Activated T-helper 2 cell treated with anti-CD3 and anti-CD28 coated beads, Interferon-gamma antibody, Interleukin-2, Interleukin-4, amounts not matched to agents 10 μg/mL and 5 μg/mL and 100 μg/mL, durations not matched to agents 14 hours and 24 hours and 36 hours (primary cell): ENCODE results near the gene UVSSA. TPM values are rescaled to one million over a fixed set of nuclear protein-coding genes. Genes with fewer than 3 reads are reported as not detected.
"Not testable (repeated sequence)": the region's sequence is repeated elsewhere in the genome, so short reads cannot be mapped to it uniquely, and the experiment has no call there.

Experiments
- DNase-seq: peaks from one replicate; pipeline ENCODE4 v3.0.0; 2021; ENCODE audit warnings: low spot score
- H3K27ac Mint-ChIP-seq: one replicate; pipeline ENCODE4 v1.8.0; 2021; ENCODE audit warnings: mixed read lengths
- H3K27me3 Mint-ChIP-seq: one replicate; pipeline ENCODE4 v1.8.0; 2021; ENCODE audit warnings: low read depth, mixed read lengths
- H3K36me3 Mint-ChIP-seq: one replicate; pipeline ENCODE4 v1.8.0; 2021; ENCODE audit warnings: low read depth, mixed read lengths
- H3K4me1 Mint-ChIP-seq: one replicate; pipeline ENCODE4 v1.8.0; 2021; ENCODE audit warnings: low read depth, mixed read lengths
- H3K4me3 Mint-ChIP-seq: one replicate; pipeline ENCODE4 v1.8.0; 2021; ENCODE audit warnings: low read depth, mild to moderate bottlenecking, moderate library complexity, mixed read lengths
- H3K9me3 Mint-ChIP-seq: one replicate; pipeline ENCODE4 v1.8.0; 2021; ENCODE audit warnings: mixed read lengths
- intact Hi-C: fragments of 100-400 bp; cut with micrococcal nuclease; formaldehyde crosslinking; loops from one replicate; pipeline ENCODE4 v1.15.1; 2023
- total RNA-seq: library from RNA; stranded (reverse); gene quantifications from 2 replicates; pipeline ENCODE4 v1.2.3, GENCODE V29; 2022

UVSSA gene
- total RNA-seq, 1 donor from 2014 or later: 23.5 TPM

DNA sequence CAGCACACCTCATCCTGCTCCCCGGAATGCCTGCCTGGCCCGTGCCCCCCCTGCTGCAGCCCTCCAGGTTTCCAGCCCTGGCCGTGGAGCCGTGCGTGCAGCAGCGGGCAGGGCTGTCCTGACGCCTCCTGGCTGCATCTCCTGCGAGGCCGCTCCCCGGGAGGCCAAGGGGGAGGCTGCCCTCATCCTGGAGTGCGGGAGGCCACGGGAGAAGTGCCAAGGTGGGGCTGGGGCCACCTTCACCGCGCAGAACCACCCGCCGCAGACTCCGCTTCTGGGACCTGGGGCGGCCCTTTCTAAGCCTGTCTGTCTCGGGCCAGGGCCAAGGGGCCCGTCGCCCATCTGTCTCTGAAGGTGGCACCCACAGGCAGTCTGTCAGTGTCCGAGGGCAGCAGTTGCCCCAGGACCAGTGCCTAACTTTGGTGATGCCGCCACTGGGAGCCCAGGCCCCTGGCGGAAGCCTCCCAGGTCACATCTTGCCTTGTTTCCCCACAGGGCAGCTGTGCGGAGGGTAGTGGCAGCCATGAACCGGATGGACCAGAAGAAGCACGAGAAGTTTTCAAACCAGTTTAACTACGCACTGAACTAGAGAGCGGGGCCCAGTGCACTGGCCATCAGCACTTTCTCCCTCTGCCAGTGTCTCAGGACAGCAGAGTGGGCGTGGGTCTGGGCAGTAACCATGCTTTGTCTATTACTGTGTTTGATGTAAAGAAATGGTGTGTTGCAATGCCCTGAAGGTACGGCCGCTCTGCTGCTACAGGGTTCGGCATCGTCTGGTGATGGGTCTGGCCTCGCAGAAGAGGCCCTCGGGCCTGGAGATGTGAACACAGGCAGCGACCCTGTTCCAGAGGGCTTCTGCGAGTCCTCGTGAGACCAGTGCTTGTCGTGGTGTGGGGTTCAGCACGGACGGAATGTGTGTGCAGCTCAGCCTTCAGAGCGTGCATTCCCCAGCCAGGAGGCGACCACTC, 38.6 kb downstream of the UVSSA start:
- H3K4me1 Mint-ChIP-seq: no peaks in the 10 kb centered on the region
- H3K27me3 Mint-ChIP-seq: no peaks in the 10 kb centered on the region
- no peak overlapping the region for H3K4me3 Mint-ChIP-seq
- H3K27ac Mint-ChIP-seq: no peak overlapping the region
- H3K36me3 Mint-ChIP-seq: peaks cover 10% of the 10 kb centered on the region
- intact Hi-C loops: no loop called here
- H3K9me3 Mint-ChIP-seq: peaks cover 19% of the 10 kb centered on the region
- no peak for DNase-seq

DNA sequence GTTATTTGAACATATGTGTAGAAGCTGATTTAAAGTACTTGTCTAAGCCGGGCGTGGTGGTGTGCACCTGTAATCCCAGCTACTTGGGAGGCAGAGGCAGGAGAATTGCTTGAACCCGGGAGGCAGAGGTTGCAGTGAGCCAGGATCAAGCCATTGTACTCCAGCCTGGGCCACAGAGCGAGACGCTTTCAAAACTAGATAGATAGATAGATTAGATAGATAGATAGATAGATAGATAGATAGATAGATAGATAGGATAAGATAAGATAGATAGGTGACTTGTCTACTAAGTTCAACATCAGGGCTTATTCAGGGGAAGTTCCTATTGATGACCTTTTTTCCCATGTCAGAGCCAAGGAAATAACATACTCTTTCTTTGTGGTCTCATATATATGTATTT, 46.4 kb downstream of the UVSSA start:
- Mint-ChIP-seq H3K9me3 (peaks cover 31% of the 10 kb centered on the region), H3K36me3 (peaks cover 18% of the 10 kb centered on the region)
- H3K27ac Mint-ChIP-seq, intact Hi-C loops, H3K27me3 Mint-ChIP-seq, DNase-seq, H3K4me1 Mint-ChIP-seq, H3K4me3 Mint-ChIP-seq: not testable (repeated sequence)

DNA sequence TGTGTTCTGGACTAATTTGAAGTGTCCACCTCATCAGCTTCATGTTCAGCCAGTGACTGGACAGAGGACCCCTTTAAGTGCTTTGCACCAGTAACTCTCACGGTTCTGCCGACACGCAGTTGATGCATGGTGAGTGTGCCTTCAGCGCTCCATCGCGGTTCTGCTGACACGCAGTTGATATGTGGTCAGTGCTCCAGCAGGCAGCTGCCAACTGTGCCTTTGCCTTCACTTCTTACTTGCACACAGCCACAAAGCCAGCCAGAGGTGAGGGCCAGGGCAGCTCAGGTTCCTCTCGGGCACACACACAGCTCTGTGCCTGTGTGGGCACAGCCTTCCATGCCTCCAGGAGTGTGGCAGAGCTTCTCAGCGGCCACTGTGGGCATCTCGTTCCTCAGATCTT, 46.9 kb downstream of the UVSSA start:
- H3K9me3 Mint-ChIP-seq: peaks cover 30% of the 10 kb centered on the region
- no peak overlapping the region for H3K27ac Mint-ChIP-seq
- DNase-seq: no peak
- H3K4me1 Mint-ChIP-seq: no peaks in the 10 kb centered on the region
- intact Hi-C loops: no loop called here
- no peaks in the 10 kb centered on the region for H3K27me3 Mint-ChIP-seq
- H3K4me3 Mint-ChIP-seq: no peak overlapping the region
- H3K36me3 Mint-ChIP-seq: peaks cover 14% of the 10 kb centered on the region

GRCh38 chr4:1394554-1395388, 47.8 kb downstream of the UVSSA start:
- peaks cover 16% of the 10 kb centered on the region for H3K36me3 Mint-ChIP-seq
- H3K4me1 Mint-ChIP-seq, H3K4me3 Mint-ChIP-seq, H3K27ac Mint-ChIP-seq, DNase-seq, H3K27me3 Mint-ChIP-seq, intact Hi-C loops: not testable (repeated sequence)
- H3K9me3 Mint-ChIP-seq: peaks cover 29% of the 10 kb centered on the region

GRCh38 chr4:1395389-1395820, 48.4 kb downstream of the UVSSA start:
- intact Hi-C loops, DNase-seq, H3K4me3 Mint-ChIP-seq, H3K4me1 Mint-ChIP-seq, H3K27me3 Mint-ChIP-seq, H3K27ac Mint-ChIP-seq: not testable (repeated sequence)
- Mint-ChIP-seq H3K9me3 (peaks cover 26% of the 10 kb centered on the region), H3K36me3 (peaks cover 16% of the 10 kb centered on the region)

DNA sequence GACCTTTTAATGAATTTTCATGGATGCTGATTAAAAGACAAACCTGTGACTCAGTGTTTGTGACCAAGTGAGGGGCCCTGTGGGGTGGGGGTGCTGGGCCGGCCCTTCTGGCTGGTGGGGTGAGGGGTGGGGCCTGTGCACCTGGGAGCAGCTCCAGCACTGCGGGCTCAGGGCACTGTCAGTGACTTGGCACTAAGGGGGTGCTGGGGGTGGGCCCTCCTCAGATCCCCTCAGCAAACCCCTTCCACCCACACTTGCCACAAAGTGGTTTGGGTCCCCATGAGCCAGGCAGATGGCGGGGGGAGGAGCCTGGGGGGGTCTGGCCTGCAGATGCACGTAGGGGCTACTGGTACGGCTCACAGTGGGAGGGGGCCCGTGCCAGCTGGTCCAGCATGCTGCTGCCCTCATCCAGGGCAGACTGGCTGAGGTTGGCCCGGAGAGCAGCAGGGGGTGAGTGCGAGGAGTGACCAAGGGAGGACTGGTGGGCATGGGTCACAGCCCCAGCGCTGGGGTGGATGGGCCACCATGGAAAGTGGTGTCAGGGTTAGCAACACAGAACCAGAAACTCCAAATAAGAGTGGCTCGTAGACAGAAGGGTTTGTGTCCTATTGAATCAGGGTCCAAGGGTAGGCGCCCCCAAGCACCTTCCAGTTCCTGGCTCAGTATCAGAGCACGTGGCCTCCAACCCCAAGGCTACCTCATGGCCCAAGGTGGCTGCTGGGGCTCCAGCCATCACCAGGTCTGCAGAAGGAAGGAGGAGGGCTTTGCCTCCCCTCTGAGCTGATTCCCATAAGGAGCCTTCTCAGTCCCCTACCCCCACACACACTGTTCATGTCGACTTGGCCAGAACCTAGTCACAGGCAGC, 49.2 kb downstream of the UVSSA start:
- Mint-ChIP-seq H3K27ac (no peak overlapping the region), H3K27me3 (peaks cover 3% of the 10 kb centered on the region), H3K9me3 (peaks cover 26% of the 10 kb centered on the region), H3K4me1 (no peaks in the 10 kb centered on the region), H3K4me3 (no peak overlapping the region), H3K36me3 (peaks cover 16% of the 10 kb centered on the region)
- no peak for DNase-seq
- intact Hi-C loops: no loop called here

GRCh38 chr4:1396806-1397455, 49.9 kb downstream of the UVSSA start:
- H3K27me3 Mint-ChIP-seq: peaks cover 8% of the 10 kb centered on the region
- intact Hi-C loops: no loop called here
- H3K4me1 Mint-ChIP-seq: no peaks in the 10 kb centered on the region
- H3K36me3 Mint-ChIP-seq: peaks cover 16% of the 10 kb centered on the region
- no peak for DNase-seq
- no peak overlapping the region for H3K4me3 Mint-ChIP-seq
- no peak overlapping the region for H3K27ac Mint-ChIP-seq
- H3K9me3 Mint-ChIP-seq: peaks cover 26% of the 10 kb centered on the region

- H3K4me3 Mint-ChIP-seq: no peak overlapping the region
- no peaks in the 10 kb centered on the region for H3K4me1 Mint-ChIP-seq
- DNase-seq: no peak
- intact Hi-C loops: no loop called here
- H3K9me3 Mint-ChIP-seq: peaks cover 23% of the 10 kb centered on the region
- H3K27me3 Mint-ChIP-seq: peaks cover 10% of the 10 kb centered on the region
- H3K27ac Mint-ChIP-seq: no peak overlapping the region
- peaks cover 14% of the 10 kb centered on the region for H3K36me3 Mint-ChIP-seq
These were observed 51.9 kb downstream of the UVSSA start for GRCh38 chr4:1398681-1399507.

GRCh38 chr4:1399508-1400190, 52.6 kb downstream of the UVSSA start:
- no peaks in the 10 kb centered on the region for H3K4me1 Mint-ChIP-seq
- peaks cover 17% of the 10 kb centered on the region for H3K9me3 Mint-ChIP-seq
- no peak overlapping the region for H3K4me3 Mint-ChIP-seq
- peaks cover 10% of the 10 kb centered on the region for H3K27me3 Mint-ChIP-seq
- no peak overlapping the region for H3K27ac Mint-ChIP-seq
- DNase-seq: no peak
- intact Hi-C loops: no loop called here
- H3K36me3 Mint-ChIP-seq: peaks cover 10% of the 10 kb centered on the region

DNA sequence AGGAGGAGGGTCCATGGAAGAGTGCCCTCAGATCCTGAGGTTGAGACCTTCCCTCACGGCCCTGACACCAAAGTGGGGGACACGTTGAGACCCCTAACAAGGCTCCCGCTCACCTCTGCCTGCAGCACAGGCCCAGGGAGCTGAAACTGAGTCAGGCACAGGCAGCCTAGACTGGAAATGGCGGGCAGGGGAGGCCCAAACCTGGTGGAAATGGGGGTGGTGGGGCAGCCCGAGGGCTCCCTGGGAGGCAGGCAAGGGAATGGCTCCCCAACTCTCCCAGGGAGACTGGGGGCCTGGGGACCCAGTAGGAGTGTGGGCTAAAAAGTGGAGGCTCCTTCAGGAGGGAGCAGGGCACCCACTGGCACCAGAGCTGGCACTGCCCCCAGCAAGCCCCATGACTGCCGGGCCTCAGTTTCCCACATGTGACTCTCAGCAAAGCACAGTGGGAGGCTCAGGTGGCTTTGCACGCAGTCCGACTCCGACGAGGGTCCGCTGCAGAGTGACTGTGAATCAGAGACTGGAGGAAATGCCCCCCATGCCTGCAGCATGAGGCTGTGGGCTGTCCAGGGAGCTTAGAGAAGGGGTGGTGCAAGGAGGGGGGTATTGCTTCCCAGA, 53.3 kb downstream of the UVSSA start:
- DNase-seq: no peak
- no peak overlapping the region for H3K4me3 Mint-ChIP-seq
- peaks cover 18% of the 10 kb centered on the region for H3K9me3 Mint-ChIP-seq
- intact Hi-C loops: no loop called here
- H3K27me3 Mint-ChIP-seq: peaks cover 13% of the 10 kb centered on the region
- H3K4me1 Mint-ChIP-seq: no peaks in the 10 kb centered on the region
- H3K27ac Mint-ChIP-seq: no peak overlapping the region
- peaks cover 10% of the 10 kb centered on the region for H3K36me3 Mint-ChIP-seq
